ENCODE measurements around the gene CSPG4. TPM values are rescaled to one million over a fixed set of nuclear protein-coding genes. Genes with fewer than 3 reads are reported as not detected.

CSPG4 gene
- total and polyA plus RNA-seq, 10 of the 15 experiments (the other 5 are each of a cell fraction or from before 2014, with no cell fraction given): 0.02 to 2.2 (median 0.76) TPM

DNA sequence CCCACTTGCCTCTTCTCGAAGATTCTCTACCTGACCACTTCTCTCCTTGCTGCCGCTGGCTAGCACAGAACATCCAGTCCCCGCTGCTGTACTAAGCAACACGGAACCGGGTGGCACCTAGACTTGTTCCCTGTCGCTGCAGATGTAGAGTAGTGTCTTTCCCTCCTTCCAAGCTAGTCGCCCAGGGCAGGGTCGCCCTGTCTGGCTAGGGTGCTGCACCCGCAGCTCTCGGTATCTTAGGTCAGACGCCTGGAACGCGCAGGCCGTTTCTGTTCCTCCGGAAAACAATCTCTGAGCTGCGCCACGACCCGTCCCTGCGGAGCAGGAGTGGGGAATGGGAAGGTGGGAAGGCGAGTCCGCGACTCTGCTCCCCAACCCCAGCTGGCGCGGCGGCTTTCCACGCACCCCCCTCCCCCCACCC is 65.7 kb downstream of the CSPG4 start:
- in situ Hi-C loops (cut with MboI) (no loop called here), intact Hi-C loops (cut with micrococcal nuclease; ENCODE audit: unreplicated experiment) (loop anchor here (10.0 kb wide), 1 partner anchor 712 kb away; the partner anchor contains the start of gene COX5A)
- Histone ChIP-seq H3K27me3 (replicated peaks in 1 of 2; ENCODE audit: control insufficient read depth in 2 of 2, insufficient read depth in 2 of 2, low read length in 1 of 2) (peaks cover 0 to 2% of the 10 kb centered on the region in 2 experiments; a peak in 2 of 4 replicates), H3K79me2 (ENCODE audit: control insufficient read depth, insufficient read depth, low read length) (no peaks in the 10 kb centered on the region), H3K9me3 (replicated peaks; ENCODE audit: control insufficient read depth, insufficient read depth, low read length) (no peaks in the 10 kb centered on the region), H3K4me1 (ENCODE audit: control insufficient read depth, insufficient read depth, low read length) (0 out of 2 replicates have a peak, but pooled peaks cover 2% of the 10 kb centered on the region), H4K20me1 (ENCODE audit: control insufficient read depth, insufficient read depth) (no peaks in the 10 kb centered on the region), H3K27ac (ENCODE audit: control insufficient read depth, insufficient read depth) (no peak overlapping the region), H3K36me3 (ENCODE audit: control insufficient read depth in 2 of 2, insufficient read depth in 2 of 2, low read length in 1 of 2) (no peaks in the 10 kb centered on the region), H3K4me2 (ENCODE audit: control insufficient read depth, insufficient read depth) (peak overlapping the region; percentile 94), H3K9ac (ENCODE audit: control insufficient read depth, insufficient read depth, low read length) (peak overlapping the region; percentile 62; the same call in 1 of the 2 replicates), H2AFZ (ENCODE audit: control insufficient read depth, low read depth, low read length) (peak overlapping the region; percentile 85), H3K4me3 (peak overlapping the region; percentile 91)
- ChIA-PET RAD21 (ENCODE audit: unreplicated experiment) (interaction anchor here (0.9 to 2.6 kb wide), 7 partner anchors 21 to 279 kb away, joined by 3 to 10 read pairs (median 5); partner anchors contain the start of genes MAN2C1 and SNUPN), CTCF (interaction anchor here (0.6 to 2.9 kb wide), 12 partner anchors 7 to 652 kb away, joined by 3 to 27 read pairs (median 4); partner anchors contain the start of genes IMP3, MAN2C1 and SNUPN), POLR2A (interaction anchor here (0.5 to 2.0 kb wide), 8 partner anchors 9 to 279 kb away, joined by 3 to 12 read pairs (median 4); partner anchors contain the start of genes MAN2C1 and SNUPN), SMC1A (ENCODE audit: uncharacterized antibody, unreplicated experiment) (interaction anchor here (0.6 to 1.9 kb wide), 6 partner anchors 21 to 279 kb away, joined by 3 to 10 read pairs (median 4); partner anchors contain the start of genes MAN2C1 and SNUPN)
- no peak for FAIRE-seq
- ATAC-seq: peak; percentile 18
- 9% methylated on average over 22 of the region's 26 CpGs for WGBS (ENCODE audit: insufficient coverage, insufficient replicate concordance, low lambda C conversion rate, missing lambda C conversion rate)
- BruUV-seq (replicated peaks): no TSS peak
- TF ChIP-seq ZNF217 (IDR thresholded peaks at IDR 0.05) (no peak), BCL3 (IDR thresholded peaks at IDR 0.05; ENCODE audit: borderline replicate concordance, insufficient read depth, low read depth, low read length, poor library complexity, severe bottlenecking) (no peak), MYC (IDR thresholded peaks at IDR 0.05; ENCODE audit: insufficient read depth, insufficient read length, insufficient replicate concordance, low read length, severe bottlenecking) (no peak), RELA (IDR thresholded peaks at IDR 0.05; ENCODE audit: borderline replicate concordance, partially characterized antibody) (no peak), EZH2 (IDR thresholded peaks at IDR 0.05; ENCODE audit: borderline replicate concordance, control insufficient read depth, low read depth, low read length) (no peak), NR2C2 (IDR thresholded peaks at IDR 0.05; ENCODE audit: borderline replicate concordance, control insufficient read depth, insufficient read length, low read depth) (no peak), RAD21 (IDR thresholded peaks at IDR 0.05; ENCODE audit: insufficient read depth, low read depth, low read length) (no peak), YY1 (IDR thresholded peaks at IDR 0.05; ENCODE audit: low read depth, low read length) (no peak), SUZ12 (IDR thresholded peaks at IDR 0.05; ENCODE audit: unreplicated experiment) (no peak), POLR2AphosphoS2 (IDR thresholded peaks at IDR 0.05; ENCODE audit: low read depth, low read length) (no peak)
- TF ChIP-seq, protein P1, sequence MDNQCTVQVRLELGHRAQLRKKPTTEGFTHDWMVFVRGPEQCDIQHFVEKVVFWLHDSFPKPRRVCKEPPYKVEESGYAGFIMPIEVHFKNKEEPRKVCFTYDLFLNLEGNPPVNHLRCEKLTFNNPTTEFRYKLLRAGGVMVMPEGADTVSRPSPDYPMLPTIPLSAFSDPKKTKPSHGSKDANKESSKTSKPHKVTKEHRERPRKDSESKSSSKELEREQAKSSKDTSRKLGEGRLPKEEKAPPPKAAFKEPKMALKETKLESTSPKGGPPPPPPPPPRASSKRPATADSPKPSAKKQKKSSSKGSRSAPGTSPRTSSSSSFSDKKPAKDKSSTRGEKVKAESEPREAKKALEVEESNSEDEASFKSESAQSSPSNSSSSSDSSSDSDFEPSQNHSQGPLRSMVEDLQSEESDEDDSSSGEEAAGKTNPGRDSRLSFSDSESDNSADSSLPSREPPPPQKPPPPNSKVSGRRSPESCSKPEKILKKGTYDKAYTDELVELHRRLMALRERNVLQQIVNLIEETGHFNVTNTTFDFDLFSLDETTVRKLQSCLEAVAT (IDR thresholded peaks at IDR 0.05): no peak
- DNase-seq (ENCODE audit: low read depth, low spot score): no peak
